GM19193 (cell line): ENCODE measurements around the gene TSPAN15.

Experiments
- POLR2A ChIP-seq: IDR thresholded peaks from 4 replicates; pipeline ENCODE4 v1.6.1; 2011; ENCODE audit not compliant: insufficient read depth, insufficient read length; ENCODE audit errors: extremely low read depth

TSPAN15 gene

DNA sequence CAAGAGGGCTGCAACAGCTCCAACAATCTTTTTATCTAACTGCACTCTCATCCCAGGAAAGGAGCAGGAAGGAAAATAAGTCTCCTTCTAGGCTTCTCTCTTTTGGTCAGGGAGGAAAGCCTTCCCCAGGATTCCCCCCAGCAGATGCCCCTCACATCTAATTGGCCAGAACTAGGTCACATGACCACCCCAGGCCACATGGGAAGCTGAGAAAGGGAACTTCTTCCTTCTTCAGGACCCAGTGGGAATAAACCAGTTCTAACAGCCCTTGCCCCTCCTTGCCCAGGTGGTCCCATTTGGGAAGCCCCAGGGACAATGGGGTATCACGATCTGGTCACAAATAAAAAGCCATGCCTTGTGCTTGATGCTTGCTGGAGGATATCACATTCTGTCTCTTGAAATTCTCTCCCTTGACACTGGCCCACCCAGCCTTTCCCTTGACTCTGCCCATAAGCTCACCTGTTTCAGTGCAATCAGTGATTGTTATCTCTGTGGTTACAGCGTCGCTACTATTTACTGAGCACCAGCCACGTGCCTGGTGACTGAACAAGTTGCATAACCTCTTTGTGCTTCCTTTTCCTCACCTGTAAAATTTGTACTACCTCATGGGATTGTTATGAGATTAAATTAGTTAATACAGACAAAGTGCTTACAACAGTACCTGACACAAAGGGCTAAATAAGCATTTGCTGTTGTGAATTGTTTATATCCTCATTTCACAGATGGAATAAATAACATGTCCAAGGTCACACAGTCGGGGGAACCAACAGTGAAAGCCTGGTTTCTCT is 25.6 kb upstream of the TSPAN15 start:
- TF ChIP-seq POLR2A, result no peak

DNA sequence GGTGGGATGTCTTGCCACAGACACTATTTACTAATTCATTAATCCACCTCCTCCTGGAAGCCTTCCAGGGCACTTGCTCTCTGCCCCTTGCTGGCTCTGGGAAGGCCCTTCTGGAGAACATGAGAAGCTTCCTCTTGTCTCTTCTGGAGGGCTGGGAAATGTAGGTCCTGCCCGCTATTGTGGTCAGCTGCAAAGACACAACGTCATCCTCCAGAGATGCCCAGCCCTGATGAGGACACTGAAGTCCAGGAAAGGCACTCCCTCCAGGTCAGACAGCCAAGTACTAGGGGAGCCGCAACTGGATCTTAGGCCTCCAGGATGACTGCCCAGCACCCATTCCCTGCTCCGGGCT is 24.9 kb upstream of the TSPAN15 start:
- TF ChIP-seq POLR2A, result no peak

DNA sequence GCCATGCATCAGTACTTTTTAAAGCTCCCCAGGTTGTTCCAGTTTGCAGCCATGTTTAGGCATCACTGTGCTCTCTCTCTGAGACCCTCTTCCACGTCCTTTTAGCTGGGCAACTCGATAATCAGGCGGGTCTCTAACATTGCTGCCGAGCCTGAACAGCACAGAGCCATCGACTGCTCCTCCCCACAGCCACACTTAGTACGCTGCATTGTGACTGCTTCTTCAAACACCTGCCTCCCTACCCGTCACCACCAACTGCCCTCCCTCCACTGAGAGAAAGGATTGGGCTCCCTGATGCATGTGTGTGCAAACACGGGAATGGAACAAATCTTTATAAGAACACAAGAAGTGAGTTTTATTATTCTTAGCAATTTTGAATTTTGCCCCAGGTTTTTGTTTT is 23.1 kb upstream of the TSPAN15 start:
- TF ChIP-seq POLR2A, result no peak

DNA sequence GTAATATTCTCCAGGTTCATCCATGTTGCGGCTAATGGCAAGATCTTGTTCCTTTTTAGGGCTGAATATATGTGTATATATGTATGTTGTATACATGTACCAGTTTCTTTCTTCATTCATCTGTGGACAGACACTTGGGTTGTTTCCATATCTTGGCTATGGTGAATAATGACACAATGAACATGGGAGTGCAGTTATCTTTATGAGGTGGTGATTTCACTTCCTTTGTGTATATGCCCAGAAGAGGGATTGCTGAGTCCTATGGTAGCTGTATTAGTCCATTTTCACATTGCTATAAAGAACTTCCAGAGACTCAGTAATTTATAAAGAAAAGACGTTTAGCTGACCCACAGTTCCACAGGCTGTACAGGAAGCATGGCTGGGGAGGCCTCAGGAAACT is 17.1 kb upstream of the TSPAN15 start:
- TF ChIP-seq POLR2A, result no peak

DNA sequence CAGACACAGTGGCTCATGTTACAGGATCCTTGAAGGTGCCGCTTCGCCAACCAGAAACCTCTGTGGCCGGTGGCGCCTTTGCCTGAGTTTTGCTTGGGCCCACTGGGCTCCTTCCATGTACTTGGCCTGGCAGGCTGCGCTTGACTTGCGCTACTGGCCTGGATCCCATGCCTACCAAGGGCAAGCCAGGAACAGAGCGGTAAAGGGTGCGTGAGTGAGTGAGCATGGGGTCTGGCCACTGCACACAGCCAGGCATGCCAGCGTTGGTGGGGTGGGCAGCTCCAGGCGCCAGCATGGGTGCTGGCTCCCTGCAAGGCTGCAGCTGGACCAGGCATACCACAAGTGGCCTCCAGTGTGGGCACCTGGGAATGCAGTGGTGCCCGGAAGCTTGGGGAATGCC is 16.3 kb upstream of the TSPAN15 start:
- no peak for TF ChIP-seq POLR2A

DNA sequence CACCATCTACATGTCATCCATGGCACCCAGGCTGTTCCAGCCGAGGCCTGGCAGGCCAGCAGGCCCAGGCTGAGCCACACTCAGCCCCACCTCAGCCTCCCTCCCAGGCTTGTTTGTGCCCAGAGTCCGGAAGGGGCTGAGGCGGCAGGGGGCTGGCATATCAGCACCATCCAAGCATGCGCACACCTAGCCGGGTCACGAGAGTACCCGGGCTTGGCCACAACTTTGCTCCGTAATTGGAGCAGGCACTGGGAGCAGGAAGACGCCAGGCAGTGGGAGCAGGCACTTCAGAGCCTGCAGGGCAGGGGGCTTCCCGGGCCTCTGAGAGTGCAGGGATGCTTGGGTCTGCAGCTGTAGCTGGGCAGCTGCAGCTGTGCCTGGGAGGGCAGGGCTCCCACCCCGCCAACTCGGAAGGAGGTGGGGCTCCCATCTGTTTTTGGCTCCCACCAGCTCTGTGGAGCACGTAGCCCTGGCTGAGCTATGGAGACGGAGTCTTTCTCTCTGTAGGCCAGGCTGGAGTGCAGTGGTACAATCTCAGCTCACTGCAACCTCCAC is 15.2 kb upstream of the TSPAN15 start:
- no peak for TF ChIP-seq POLR2A

DNA sequence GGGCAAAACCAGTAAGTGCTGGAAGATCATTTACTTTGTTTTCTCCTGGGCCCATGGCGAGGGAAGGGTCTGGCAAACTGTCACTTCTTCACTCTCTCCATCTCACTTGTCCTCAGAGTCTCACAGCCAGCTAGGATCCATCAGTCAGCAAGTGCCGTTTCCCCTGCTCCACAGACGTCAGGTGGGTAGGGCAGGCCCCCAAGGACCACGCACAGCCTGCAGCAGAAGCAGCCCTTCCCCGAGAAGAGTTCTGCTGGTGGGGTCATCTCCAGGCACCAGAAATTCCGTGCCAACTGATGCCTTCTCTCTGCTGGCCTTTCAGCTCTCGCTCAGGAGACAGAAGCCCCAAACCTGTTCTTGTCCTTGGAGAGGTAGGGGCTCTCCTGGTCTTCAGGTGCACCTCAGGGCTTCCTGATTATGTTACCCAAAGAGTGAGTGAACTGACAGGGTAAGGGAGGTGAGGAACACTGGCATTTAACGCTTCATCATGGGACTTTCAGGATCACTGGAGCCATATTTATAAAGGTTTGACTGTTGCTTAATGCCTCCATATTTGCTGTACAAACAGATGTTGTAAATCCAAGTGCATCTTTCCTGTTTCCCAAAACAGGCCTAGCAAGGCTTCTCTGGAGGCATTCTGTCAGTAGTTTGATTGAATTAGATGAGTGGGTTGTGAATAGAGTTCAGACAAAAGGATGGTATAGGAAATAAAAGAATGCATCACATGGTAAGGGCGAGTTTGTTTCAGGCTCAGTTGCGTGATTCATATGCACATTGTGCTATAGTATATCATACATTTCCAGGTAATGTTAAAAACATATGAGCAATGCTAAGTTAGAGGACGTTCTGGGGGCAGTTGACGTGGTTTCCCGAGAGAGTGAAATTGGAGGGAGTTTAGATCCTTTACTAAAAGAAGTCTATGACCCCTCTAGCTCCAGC is 13.7 kb upstream of the TSPAN15 start:
- no peak for TF ChIP-seq POLR2A

DNA sequence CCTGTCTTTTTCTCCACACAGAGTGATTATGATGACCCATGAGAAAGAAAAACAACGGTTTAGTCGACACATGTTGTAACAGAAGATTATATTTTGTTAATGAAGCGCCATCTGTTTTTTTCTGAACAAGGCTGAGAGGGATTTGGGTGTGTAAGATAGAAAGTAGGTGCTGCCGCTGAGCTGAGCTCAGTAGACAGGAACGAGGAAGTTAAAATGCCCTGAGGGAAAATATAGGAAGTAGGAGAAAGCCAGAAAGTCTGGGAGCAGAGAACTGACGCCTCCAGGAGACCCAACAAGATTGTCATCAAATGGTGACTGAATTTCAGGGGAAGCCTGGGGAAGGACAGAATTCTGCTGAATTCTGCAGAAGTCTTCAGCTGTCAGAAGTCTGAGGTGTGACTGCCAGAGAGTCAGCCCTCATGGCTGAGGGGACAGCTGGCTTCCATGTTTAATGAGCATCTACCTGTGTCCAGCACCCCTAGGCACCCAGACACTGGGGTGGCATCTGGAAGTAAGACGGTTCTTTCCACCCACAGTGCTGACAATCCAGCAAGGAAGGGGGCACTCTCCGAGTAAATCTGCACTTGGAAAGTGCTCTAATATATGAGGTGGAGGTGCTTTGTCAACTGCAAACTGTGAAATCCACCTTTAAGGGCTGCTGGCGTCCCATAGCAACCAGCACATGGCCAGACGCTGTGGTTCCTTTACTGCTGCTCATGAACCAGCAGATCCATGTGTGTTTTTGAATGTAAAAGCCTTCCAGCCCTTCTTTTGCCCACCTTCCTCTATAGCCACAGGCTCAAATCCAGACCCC is 12.5 kb upstream of the TSPAN15 start:
- no peak for TF ChIP-seq POLR2A

DNA sequence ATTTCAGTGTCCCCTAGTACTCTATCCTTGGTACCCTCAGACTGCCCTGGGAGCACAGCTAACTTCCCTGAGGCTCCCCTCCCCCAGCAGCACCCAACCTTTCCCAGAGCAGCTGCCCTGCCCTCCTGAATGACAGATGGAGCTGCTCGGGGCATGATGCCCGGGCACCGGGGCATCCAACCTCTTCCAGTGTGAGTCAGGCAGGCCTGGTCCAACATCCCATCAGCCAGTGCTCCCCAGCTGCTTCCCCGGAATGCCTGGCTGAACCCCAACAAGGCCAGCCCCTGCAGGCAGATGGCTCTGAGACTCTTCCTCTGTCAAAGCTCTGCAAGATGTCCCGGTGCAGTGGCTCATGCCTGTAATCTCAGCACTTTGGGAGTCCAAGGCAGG is 11.9 kb upstream of the TSPAN15 start:
- TF ChIP-seq POLR2A, result no peak

DNA sequence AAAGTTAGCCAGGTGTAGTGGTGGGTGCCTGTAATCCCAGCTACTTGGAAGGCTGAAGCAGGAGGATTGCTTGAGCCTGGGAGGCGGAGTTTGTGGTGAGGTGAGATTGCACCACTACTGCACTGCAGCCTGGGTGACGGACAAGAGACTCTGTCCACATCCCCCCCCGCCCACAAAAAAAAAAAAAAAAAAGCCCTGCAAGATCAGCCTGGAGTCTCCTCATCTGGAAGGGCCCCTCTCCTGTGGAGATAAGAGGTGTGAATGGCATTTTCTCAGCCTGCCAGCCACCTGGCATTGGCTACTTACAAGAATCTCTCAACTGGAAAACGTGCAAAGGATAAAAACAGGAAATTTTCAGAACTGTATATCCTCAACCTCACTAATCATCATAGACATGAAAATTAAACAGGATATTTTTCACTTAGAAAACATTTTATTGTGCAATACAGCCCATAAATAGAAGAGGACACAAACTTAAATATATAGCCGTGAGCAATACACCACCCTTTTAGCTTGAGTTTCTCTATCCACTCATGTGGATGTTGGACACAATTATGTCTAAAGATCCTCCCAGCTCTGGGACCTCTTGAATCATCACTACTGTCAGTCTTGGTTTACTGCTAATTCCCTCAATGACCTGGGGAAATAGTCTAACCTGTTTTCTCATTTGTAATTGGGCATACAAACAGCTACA is 11.3 kb upstream of the TSPAN15 start:
- no peak for TF ChIP-seq POLR2A

DNA sequence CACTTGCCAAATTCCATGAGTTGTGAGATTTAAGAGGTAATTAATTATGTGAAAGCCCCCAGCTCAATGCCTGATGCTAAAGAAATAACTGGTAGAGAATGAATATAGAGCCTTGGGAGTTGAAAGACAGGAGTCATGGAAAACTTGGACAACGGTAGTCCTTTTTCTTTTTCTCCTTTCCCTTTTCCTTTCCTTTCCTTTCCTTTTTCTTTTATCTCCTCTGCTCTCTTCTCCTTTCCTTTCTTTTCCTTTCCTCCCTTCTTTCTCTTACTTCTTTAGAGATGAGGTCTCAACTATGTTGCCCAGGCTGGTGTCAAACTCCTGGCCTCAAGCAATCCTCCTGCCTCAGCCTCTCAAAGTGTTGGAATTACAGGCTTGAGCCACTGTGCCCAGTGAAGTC is 7.9 kb upstream of the TSPAN15 start:
- no peak for TF ChIP-seq POLR2A

DNA sequence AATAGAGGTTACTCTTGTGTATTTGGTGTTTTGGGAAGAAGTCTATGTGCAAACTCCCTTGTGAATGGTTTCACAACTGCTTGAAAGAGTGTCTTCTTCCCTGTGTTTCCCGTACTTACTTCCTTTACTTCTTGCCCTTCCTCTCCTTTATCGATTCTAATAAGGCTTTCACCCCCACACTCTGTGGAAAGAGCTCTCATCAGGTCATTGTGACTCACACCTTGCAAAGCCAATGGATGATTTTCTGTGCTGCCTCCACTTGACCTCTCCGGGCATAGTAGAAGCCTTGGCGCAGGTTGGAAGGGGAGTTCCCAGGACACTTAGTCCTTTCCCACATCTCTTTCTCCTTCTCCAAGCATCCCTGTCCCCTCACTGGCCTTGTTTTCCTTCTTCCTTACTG is 6.2 kb upstream of the TSPAN15 start:
- no peak for TF ChIP-seq POLR2A

DNA sequence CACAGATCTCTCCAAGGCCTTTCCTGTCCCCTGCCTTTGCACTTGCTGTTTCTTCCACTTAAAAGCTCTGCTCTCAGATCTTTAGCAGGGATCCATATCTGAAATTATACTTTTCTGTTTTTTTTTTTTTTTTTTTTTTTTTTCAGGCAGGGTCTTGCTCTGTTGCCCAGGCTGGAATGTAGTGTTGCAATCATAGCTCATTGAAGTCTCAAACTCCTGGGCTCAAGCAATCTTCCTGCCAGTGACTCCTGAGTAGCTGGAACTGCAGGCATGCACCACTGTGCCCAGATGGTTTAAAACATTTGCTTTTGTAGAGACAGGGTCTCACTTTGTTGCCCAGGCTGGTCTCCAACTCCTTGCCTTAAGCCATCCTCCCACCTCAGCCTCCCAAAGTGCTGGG is 5.0 kb upstream of the TSPAN15 start:
- no peak for TF ChIP-seq POLR2A

DNA sequence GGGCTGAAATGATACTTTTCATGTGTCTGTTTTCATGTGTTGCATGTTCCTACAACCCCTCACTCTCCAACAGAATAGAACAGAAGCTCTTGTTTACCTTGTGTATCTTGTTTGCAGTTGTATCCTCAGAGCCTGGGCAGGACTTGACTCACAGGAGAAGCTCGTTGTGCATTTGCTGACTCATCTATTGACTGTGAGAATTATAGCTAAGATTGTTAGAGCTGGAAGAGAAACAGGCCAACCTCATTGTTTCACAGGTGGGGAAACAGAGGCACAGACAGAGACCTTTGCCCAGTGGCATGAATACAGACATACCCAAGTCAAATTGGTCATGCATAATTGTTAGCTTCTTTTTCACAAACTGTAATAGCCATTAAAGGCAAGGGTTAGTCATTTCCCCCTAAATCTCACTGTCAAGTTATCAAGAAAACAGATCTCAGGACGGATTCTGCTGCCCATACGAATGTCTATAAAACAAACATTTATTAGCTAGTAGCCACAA is 4.6 kb upstream of the TSPAN15 start:
- no peak for TF ChIP-seq POLR2A
